Neural crest cell (in vitro differentiated cells): ENCODE measurements around the gene ME3. TPM values are rescaled to one million over a fixed set of nuclear protein-coding genes. Genes with fewer than 3 reads are reported as not detected.

Experiments used
- DNase-seq: peaks from one replicate; pipeline ENCODE4 v3.0.0; 2021; ENCODE audit warnings: low read depth, mixed read lengths, low spot score
- H3K27ac Mint-ChIP-seq: one replicate; pipeline ENCODE4 v1.8.0; 2021; ENCODE audit warnings: mild to moderate bottlenecking, mixed read lengths; ENCODE audit not compliant: unreplicated experiment
- H3K27me3 Mint-ChIP-seq: 2 replicates; pipeline ENCODE4 v1.8.0; 2021; ENCODE audit warnings: low read depth, mild to moderate bottlenecking, mixed read lengths
- H3K36me3 Mint-ChIP-seq: 2 replicates; pipeline ENCODE4 v1.8.0; 2021; ENCODE audit warnings: low read depth, mild to moderate bottlenecking, mixed read lengths
- H3K4me1 Mint-ChIP-seq: 2 replicates; pipeline ENCODE4 v1.8.0; 2021; ENCODE audit warnings: mixed read lengths
- H3K4me3 Mint-ChIP-seq: one replicate; pipeline ENCODE4 v1.8.0; 2021; ENCODE audit warnings: mild to moderate bottlenecking, mixed read lengths
- H3K9me3 Mint-ChIP-seq: 2 replicates; pipeline ENCODE4 v1.8.0; 2021; ENCODE audit warnings: mixed read lengths
- total RNA-seq: library from RNA; stranded (reverse); gene quantifications from 2 replicates; pipeline ENCODE4 v1.2.1, GENCODE V29; 2021
- TF ChIP-seq, protein P1 (sequence below): fragments of 200-600 bp; sonication (generic); conservative IDR thresholded peaks from 2 replicates; pipeline ENCODE4 v1.5.0; 2021; ENCODE audit warnings: antibody characterized with exemption, mild to moderate bottlenecking

The ME3 gene
- total RNA-seq, 1 donor from 2014 or later, result 18.9 TPM

DNA sequence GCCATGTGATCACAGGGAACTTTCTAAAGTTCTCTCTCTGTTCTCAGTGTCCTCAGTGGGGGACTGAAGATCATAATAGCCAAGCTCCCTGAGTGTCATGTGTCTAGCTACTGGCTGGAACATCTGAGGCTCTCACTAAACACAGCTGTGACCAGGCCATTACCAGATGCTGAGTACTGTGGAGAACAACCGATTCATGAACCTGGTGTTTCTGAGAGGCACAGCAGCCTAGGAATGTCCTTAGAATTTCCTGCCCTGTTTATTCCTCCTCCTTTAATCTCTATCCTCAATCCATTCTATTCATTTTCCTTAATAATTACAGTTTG lies 93.0 kb downstream of the ME3 start:
- Mint-ChIP-seq H3K4me3 (no peak overlapping the region), H3K27me3 (no peaks in the 10 kb centered on the region), H3K4me1 (peaks cover 14% of the 10 kb centered on the region), H3K27ac (no peak overlapping the region), H3K36me3 (no peaks in the 10 kb centered on the region), H3K9me3 (no peaks in the 10 kb centered on the region)
- TF ChIP-seq, protein P1, sequence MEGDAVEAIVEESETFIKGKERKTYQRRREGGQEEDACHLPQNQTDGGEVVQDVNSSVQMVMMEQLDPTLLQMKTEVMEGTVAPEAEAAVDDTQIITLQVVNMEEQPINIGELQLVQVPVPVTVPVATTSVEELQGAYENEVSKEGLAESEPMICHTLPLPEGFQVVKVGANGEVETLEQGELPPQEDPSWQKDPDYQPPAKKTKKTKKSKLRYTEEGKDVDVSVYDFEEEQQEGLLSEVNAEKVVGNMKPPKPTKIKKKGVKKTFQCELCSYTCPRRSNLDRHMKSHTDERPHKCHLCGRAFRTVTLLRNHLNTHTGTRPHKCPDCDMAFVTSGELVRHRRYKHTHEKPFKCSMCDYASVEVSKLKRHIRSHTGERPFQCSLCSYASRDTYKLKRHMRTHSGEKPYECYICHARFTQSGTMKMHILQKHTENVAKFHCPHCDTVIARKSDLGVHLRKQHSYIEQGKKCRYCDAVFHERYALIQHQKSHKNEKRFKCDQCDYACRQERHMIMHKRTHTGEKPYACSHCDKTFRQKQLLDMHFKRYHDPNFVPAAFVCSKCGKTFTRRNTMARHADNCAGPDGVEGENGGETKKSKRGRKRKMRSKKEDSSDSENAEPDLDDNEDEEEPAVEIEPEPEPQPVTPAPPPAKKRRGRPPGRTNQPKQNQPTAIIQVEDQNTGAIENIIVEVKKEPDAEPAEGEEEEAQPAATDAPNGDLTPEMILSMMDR, result no peak
- DNase-seq, result no peak

DNA sequence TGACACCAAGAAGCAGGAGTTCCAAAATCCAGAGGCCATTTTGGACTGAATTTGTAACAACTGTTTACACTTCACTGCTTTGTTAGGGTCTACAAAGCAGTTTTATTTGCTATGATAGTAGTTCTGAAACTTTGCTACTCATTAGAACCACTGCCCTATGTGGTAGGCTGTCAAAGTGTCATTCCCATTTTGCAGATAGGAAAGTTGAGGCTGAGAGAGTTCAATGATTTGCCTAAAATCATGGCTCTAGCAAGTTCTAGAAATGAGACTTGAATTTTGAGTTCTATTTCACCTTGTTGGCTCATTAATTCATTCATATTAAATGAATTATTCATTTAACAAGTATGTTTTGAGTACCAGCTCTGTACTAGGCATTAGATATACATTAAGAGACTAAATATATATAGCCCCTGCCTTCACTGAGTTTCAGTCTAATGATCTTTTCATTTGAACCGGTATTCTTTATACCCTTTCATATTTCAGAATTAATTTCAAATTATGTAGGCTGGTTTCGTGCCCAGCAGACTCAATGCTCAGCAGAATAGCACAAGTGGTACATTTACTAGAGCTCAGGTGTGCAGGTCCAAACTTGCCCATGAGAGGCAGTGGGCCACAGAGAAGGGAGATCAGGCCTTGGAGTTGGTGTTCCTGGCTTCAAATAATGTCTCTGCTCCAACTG lies 93.5 kb downstream of the ME3 start:
- H3K9me3 Mint-ChIP-seq, result no peaks in the 10 kb centered on the region
- H3K27ac Mint-ChIP-seq, result no peak overlapping the region
- TF ChIP-seq, protein P1, result no peak
- H3K4me1 Mint-ChIP-seq, result peaks cover 14% of the 10 kb centered on the region
- no peaks in the 10 kb centered on the region for H3K36me3 Mint-ChIP-seq
- no peaks in the 10 kb centered on the region for H3K27me3 Mint-ChIP-seq
- DNase-seq, result no peak
- H3K4me3 Mint-ChIP-seq, result no peak overlapping the region

- no peak for DNase-seq
- H3K36me3 Mint-ChIP-seq, result no peaks in the 10 kb centered on the region
- H3K27me3 Mint-ChIP-seq, result no peaks in the 10 kb centered on the region
- H3K4me1 Mint-ChIP-seq, result peaks cover 12% of the 10 kb centered on the region
- H3K27ac Mint-ChIP-seq, result no peak overlapping the region
- TF ChIP-seq, protein P1, result no peak
- H3K9me3 Mint-ChIP-seq, result peaks cover 2% of the 10 kb centered on the region
- no peak overlapping the region for H3K4me3 Mint-ChIP-seq
Measured at GRCh38 chr11:86577644-86578636, 94.5 kb downstream of the ME3 start.

- Mint-ChIP-seq H3K4me3 (no peak overlapping the region), H3K9me3 (peaks cover 2% of the 10 kb centered on the region), H3K36me3 (no peaks in the 10 kb centered on the region), H3K27me3 (no peaks in the 10 kb centered on the region), H3K4me1 (peaks cover 6% of the 10 kb centered on the region), H3K27ac (no peak overlapping the region)
- TF ChIP-seq, protein P1, result no peak
- no peak for DNase-seq
Measured at GRCh38 chr11:86576946-86577624, 95.3 kb downstream of the ME3 start.

DNA sequence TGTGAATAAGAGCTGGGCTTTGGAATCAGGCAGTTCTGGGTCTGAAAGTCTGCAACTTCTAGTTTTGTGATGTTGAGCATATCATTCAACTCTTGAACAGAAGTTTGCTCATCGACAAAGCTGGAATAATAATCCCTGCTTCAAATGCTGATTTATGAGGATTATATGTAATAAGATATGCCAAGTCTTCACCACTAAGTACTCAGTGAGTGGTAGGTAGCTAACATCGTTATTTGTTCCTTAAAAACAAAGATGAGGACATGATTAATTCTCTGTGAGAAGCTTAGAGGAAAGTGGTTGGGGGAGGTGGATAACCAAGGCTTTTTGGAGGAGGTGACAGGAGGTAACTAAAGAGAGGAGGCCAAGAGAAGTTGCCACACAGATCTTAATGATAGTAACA lies 96.5 kb downstream of the ME3 start:
- peaks cover 5% of the 10 kb centered on the region for H3K9me3 Mint-ChIP-seq
- TF ChIP-seq, protein P1, result no peak
- no peak overlapping the region for H3K4me3 Mint-ChIP-seq
- H3K4me1 Mint-ChIP-seq, result peaks cover 6% of the 10 kb centered on the region
- no peak overlapping the region for H3K27ac Mint-ChIP-seq
- no peaks in the 10 kb centered on the region for H3K27me3 Mint-ChIP-seq
- no peak for DNase-seq
- H3K36me3 Mint-ChIP-seq, result no peaks in the 10 kb centered on the region
